ENCODE results near the gene CARF. TPM values are rescaled to one million over a fixed set of nuclear protein-coding genes. Genes with fewer than 3 reads are reported as not detected.

Gene CARF
- total RNA-seq, result 26.3 TPM

DNA sequence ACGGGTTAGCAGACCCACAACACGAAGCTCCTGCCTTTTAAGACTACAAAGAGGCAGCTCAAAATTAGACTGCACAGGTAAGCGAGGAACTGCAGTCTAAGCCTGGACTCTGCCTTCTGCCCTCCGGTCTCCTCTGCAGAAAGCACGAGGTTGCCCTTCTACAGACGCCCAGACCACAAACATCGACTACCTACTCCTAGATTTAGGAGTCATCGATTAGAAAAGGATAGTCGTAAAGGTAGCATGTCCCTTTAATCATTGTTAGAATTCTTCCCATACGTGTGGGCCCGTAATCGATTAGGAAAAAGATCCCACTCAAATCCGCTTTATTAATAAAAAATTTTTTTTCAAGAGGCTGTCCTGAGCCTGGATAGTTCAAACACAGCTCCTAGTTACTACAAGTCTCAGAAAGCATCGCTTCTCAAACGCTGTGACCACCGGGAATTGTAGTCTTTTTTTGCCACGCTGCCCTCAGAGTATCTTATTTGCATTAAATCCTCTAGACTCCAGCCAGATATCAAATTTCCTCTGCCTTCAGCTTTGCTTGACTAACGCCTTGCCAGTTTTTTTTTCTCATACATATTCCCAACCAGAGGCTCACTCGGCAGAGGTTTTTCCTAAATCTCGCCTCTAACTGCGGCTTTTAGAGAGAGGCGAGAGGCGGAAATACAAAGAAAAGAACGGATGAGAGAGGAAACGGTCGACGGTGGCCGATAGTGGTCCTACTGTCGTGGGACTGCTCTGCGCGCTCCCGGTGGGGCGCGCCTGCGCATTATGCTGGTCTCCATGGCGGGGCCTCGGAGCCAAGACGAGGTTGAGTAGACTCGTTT is at the start of gene CARF, which contains the start of gene WDR12:
Gene CARF, plus strand, starts transcription at position 764 of the 830 bp plus-strand sequence. CDS start 29,628 bp downstream, outside the sequence.
Gene WDR12, minus strand, starts transcription at position 162 of the 830 bp plus-strand sequence. CDS start 197 bp downstream, outside the sequence.

GRCh38 chr2:202871300-202872141 is 40.6 kb upstream of the CARF start, which contains the start of gene ICA1L:
ICA1L (minus strand) TSS chr2:202871766; CDS start chr2:202829009, 42,757 bp downstream.

GRCh38 chr2:203014456-203015199 is 102.6 kb downstream of the CARF start, which contains the start of gene NBEAL1:
NBEAL1 (plus strand) TSS chr2:203014875; CDS start chr2:203016385, 1,510 bp downstream.

Small RNA genes lying within 50 kb of the gene (small RNA-seq; reads per million reads assigned to genes)
- not detected for gene AC010900.2

Other genes with a start within 250 kb of the CARF start
- gene ICA1L, start 40.5 kb upstream of the CARF start, total RNA-seq, result 96.4 TPM
- 26.8 TPM for gene WDR12, start 602 bp upstream of the CARF start, total RNA-seq
- gene NBEAL1, start 102.6 kb downstream of the CARF start, total RNA-seq, result 42.7 TPM